ENCODE results near the gene ABTB1. TPM values are rescaled to one million over a fixed set of nuclear protein-coding genes. Genes with fewer than 3 reads are reported as not detected.

Gene ABTB1
- total RNA-seq, 1 donor from 2014 or later = 35.0 TPM

DNA sequence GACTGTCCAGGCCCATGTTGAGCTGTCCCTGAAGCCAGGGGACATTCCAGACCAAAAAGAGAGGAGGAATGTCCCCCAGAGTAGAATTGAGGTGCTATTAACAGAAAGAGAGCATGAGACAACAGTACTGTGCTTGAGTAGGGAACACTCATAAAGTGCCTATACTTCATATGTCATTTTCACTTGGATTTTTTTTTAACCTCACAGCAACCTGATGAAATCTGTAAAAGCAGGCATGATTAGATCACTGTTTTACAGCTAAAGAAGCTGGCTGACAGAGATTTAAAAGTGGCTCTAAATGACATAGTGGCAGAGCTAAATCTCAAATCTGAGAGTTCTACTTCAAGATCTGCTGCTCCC is 24.9 kb upstream of the ABTB1 start:
- Mint-ChIP-seq H3K27ac (ENCODE audit: unreplicated experiment) (peak overlapping the region; percentile 33), H3K9me3 (ENCODE audit: unreplicated experiment) (no peaks in the 10 kb centered on the region), H3K4me3 (ENCODE audit: unreplicated experiment) (no peak overlapping the region), H3K36me3 (ENCODE audit: unreplicated experiment) (no peaks in the 10 kb centered on the region), H3K4me1 (ENCODE audit: low read depth, unreplicated experiment) (no peaks in the 10 kb centered on the region), H3K27me3 (ENCODE audit: unreplicated experiment) (peaks cover under 1% of the 10 kb centered on the region)
- DNase-seq = no peak
- TF ChIP-seq CTCF (IDR thresholded peaks at IDR 0.05; ENCODE audit: partially characterized antibody, unreplicated experiment) = no peak

- H3K36me3 Mint-ChIP-seq (ENCODE audit: unreplicated experiment) = no peaks in the 10 kb centered on the region
- peaks cover 4% of the 10 kb centered on the region for H3K27me3 Mint-ChIP-seq (ENCODE audit: unreplicated experiment)
- H3K4me1 Mint-ChIP-seq (ENCODE audit: low read depth, unreplicated experiment) = peaks cover 11% of the 10 kb centered on the region
- H3K4me3 Mint-ChIP-seq (ENCODE audit: unreplicated experiment) = no peak overlapping the region
- H3K9me3 Mint-ChIP-seq (ENCODE audit: unreplicated experiment) = no peaks in the 10 kb centered on the region
- DNase-seq = no peak
- no peak for TF ChIP-seq CTCF (IDR thresholded peaks at IDR 0.05; ENCODE audit: partially characterized antibody, unreplicated experiment)
- H3K27ac Mint-ChIP-seq (ENCODE audit: unreplicated experiment) = no peak overlapping the region
These were observed 22.5 kb upstream of the ABTB1 start for GRCh38 chr3:127650236-127650635.

GRCh38 chr3:127651516-127652172 is 21.1 kb upstream of the ABTB1 start:
- no peak overlapping the region for H3K4me3 Mint-ChIP-seq (ENCODE audit: unreplicated experiment)
- no peaks in the 10 kb centered on the region for H3K9me3 Mint-ChIP-seq (ENCODE audit: unreplicated experiment)
- H3K27ac Mint-ChIP-seq (ENCODE audit: unreplicated experiment) = no peak overlapping the region
- no peak for DNase-seq
- peaks cover 16% of the 10 kb centered on the region for H3K4me1 Mint-ChIP-seq (ENCODE audit: low read depth, unreplicated experiment)
- TF ChIP-seq CTCF (IDR thresholded peaks at IDR 0.05; ENCODE audit: partially characterized antibody, unreplicated experiment) = no peak
- no peaks in the 10 kb centered on the region for H3K36me3 Mint-ChIP-seq (ENCODE audit: unreplicated experiment)
- H3K27me3 Mint-ChIP-seq (ENCODE audit: unreplicated experiment) = peaks cover 4% of the 10 kb centered on the region

DNA sequence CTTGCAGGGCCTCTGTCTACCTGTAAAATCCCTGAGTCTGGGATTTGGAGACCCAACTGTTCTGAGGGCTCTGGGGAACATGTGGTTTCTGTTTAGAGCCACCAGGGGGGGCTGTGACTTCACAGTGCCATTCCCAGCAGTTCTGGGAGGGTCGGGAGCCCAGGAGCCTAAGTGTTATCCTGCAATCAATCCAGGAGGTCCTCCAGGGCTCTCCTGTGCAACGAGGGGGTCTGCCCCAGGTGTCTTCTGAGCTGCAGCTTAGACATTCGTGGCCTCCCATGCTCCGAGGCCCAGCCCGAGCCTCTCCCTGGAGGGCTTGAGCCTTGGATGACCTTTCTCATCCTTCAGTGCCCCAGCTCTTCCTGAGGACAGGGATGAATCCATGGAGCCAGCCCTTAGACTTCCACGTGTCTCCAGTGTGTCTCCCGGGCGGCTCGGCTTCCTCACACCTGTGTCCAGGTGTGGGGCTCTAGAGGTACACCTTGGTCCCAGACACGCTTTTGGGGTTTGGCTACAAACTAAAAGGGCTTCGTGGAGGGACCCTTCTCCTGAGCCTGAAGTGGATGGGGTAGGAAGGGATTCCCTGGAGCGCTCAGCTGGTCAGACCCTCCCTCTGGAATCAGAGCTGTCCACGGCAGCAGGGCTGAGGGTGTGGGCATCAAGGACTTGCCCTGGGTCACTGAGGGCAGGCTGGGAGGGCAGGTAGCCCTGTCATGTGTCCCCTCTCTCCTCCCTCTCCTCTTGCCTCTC is 20.3 kb upstream of the ABTB1 start:
- H3K36me3 Mint-ChIP-seq (ENCODE audit: unreplicated experiment) = no peaks in the 10 kb centered on the region
- no peak overlapping the region for H3K4me3 Mint-ChIP-seq (ENCODE audit: unreplicated experiment)

More for the DNA sequence above, 20.3 kb upstream of the ABTB1 start:
- Mint-ChIP-seq H3K27ac (ENCODE audit: unreplicated experiment) (no peak overlapping the region), H3K9me3 (ENCODE audit: unreplicated experiment) (no peaks in the 10 kb centered on the region), H3K4me1 (ENCODE audit: low read depth, unreplicated experiment) (peaks cover 17% of the 10 kb centered on the region), H3K27me3 (ENCODE audit: unreplicated experiment) (peaks cover 4% of the 10 kb centered on the region)
- peak; percentile 85 for TF ChIP-seq CTCF (IDR thresholded peaks at IDR 0.05; ENCODE audit: partially characterized antibody, unreplicated experiment)
- peak; percentile 72 for DNase-seq

Data from glutamatergic neuron (in vitro differentiated cells).